ENCODE data around the gene LRP3. TPM values are rescaled to one million over a fixed set of nuclear protein-coding genes. Genes with fewer than 3 reads are reported as not detected.

LRP3 gene
- total RNA-seq, 1 experiment from 2014 or later: 39.4 TPM

DNA sequence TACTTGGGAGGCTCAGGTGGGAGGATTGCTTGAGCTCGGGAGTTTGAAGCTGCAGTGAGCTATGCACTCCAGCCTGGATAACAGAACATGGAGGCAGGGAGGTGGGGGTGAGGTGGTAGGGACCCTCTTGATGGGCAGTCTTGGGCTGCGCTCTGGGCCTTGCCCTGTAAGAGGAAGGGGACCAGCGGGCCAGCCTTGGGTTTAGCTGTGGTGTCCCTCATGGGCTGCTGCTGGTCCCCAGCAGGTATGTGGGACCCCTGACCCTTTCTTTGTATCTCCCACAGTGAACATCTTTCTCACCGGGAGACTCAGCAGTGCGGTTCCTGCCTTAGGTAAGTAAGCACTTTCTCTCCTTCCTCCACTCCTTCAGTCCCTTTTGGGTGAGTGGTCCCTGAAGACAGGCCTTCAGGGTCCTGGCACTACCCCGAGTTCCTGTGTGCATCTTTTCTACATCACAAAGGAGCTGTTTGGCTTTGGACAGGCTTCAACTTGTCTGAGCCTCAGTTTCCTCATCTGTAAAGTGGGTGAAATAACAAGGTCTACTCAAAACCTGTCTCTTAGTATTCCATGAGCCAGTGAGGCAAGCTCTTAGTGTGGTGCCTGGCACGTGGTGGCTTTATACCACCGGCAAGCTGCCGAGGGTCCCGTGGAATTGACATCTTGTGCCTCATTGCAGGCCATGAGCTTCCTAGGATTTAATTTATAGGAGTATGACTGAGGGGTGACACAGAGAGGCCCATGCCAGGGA lies 2.5 kb downstream of the LRP3 start:
- H3K4me1 ChIP-seq (ENCODE audit: insufficient read depth, low read length, poor library complexity, severe bottlenecking): peaks cover 4% of the 10 kb centered on the region
- TF ChIP-seq EZH2 (IDR thresholded peaks at IDR 0.05; ENCODE audit: borderline replicate concordance, low read depth, low read length, poor library complexity, severe bottlenecking): no peak
- BruUV-seq (replicated peaks): no TSS peak
- ChIA-PET CTCF (no interaction called here), POLR2A (ENCODE audit: low non-redundant PET) (no interaction called here)
- no peak for DNase-seq (ENCODE audit: low spot score)
- H3K36me3 ChIP-seq (ENCODE audit: insufficient read depth, low read length, poor library complexity, severe bottlenecking): peaks cover 10% of the 10 kb centered on the region
- no peak overlapping the region for H3K4me3 ChIP-seq (ENCODE audit: low read depth, low read length, poor library complexity, severe bottlenecking)
- H3K9me3 ChIP-seq (ENCODE audit: low read depth, low read length, poor library complexity, severe bottlenecking): no peaks in the 10 kb centered on the region
- intact Hi-C loops (cut with micrococcal nuclease; ENCODE audit: unreplicated experiment): no loop called here
- H3K27me3 ChIP-seq (replicated peaks; ENCODE audit: insufficient read depth, low read depth, low read length, poor library complexity): no peaks in the 10 kb centered on the region
- no peak overlapping the region for H3K27ac ChIP-seq (ENCODE audit: low read depth, low read length, poor library complexity, severe bottlenecking)

DNA sequence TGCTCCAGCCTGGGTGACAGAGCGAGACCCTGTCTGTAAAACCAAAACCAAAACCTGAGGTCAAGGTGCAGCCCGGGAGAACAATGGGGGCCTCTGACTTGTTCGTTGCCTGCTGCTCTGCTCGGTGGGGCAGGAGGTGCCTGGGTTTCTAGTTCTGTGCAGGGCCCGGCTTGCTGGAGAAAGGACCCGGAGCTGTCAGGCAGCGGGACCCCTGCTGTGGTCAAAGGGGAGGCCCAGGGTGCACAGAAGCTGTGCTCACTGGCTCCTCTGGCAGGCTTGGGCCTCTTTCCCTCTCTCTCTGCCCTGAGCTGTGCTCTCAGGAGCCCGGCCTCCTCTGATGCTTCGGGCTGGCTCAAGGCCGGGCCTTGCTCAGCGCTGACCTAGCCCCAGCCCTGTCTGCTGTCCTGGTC lies 3.5 kb downstream of the LRP3 start:
- ChIA-PET CTCF (no interaction called here), POLR2A (ENCODE audit: low non-redundant PET) (no interaction called here)
- DNase-seq (ENCODE audit: low spot score): no peak
- H3K4me1 ChIP-seq (ENCODE audit: insufficient read depth, low read length, poor library complexity, severe bottlenecking): peaks cover 4% of the 10 kb centered on the region
- no peaks in the 10 kb centered on the region for H3K9me3 ChIP-seq (ENCODE audit: low read depth, low read length, poor library complexity, severe bottlenecking)
- H3K27me3 ChIP-seq (replicated peaks; ENCODE audit: insufficient read depth, low read depth, low read length, poor library complexity): no peaks in the 10 kb centered on the region
- BruUV-seq (replicated peaks): no TSS peak
- no peak overlapping the region for H3K27ac ChIP-seq (ENCODE audit: low read depth, low read length, poor library complexity, severe bottlenecking)
- TF ChIP-seq, protein P1, sequence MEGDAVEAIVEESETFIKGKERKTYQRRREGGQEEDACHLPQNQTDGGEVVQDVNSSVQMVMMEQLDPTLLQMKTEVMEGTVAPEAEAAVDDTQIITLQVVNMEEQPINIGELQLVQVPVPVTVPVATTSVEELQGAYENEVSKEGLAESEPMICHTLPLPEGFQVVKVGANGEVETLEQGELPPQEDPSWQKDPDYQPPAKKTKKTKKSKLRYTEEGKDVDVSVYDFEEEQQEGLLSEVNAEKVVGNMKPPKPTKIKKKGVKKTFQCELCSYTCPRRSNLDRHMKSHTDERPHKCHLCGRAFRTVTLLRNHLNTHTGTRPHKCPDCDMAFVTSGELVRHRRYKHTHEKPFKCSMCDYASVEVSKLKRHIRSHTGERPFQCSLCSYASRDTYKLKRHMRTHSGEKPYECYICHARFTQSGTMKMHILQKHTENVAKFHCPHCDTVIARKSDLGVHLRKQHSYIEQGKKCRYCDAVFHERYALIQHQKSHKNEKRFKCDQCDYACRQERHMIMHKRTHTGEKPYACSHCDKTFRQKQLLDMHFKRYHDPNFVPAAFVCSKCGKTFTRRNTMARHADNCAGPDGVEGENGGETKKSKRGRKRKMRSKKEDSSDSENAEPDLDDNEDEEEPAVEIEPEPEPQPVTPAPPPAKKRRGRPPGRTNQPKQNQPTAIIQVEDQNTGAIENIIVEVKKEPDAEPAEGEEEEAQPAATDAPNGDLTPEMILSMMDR (conservative IDR thresholded peaks at IDR 0.05; ENCODE audit: low read depth, low read length): no peak
- TF ChIP-seq EZH2 (IDR thresholded peaks at IDR 0.05; ENCODE audit: borderline replicate concordance, low read depth, low read length, poor library complexity, severe bottlenecking): no peak
- intact Hi-C loops (cut with micrococcal nuclease; ENCODE audit: unreplicated experiment): no loop called here
- peaks cover 10% of the 10 kb centered on the region for H3K36me3 ChIP-seq (ENCODE audit: insufficient read depth, low read length, poor library complexity, severe bottlenecking)
- H3K4me3 ChIP-seq (ENCODE audit: low read depth, low read length, poor library complexity, severe bottlenecking): no peak overlapping the region

DNA sequence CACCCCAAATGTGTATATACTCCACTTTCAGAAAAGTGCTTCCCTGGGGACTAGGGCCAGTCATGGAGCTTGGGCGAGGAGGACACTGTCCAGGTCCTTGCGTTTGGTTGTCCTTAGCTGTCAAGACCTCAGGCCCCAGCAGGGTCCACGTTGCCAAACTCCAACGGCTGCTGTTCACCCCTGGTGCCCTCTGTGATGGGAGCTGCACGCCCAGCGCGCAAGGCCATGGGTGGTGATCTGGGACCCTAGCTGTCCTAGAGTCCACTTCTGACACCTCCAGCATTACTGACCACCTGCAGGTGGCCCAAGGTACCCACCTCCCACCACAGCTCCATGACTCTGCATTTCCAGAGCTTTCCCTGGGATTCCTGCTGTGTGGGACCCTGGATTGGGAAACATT lies 4.0 kb downstream of the LRP3 start:
- Histone ChIP-seq H3K27me3 (replicated peaks; ENCODE audit: insufficient read depth, low read depth, low read length, poor library complexity) (no peaks in the 10 kb centered on the region), H3K4me1 (ENCODE audit: insufficient read depth, low read length, poor library complexity, severe bottlenecking) (peaks cover 4% of the 10 kb centered on the region), H3K36me3 (ENCODE audit: insufficient read depth, low read length, poor library complexity, severe bottlenecking) (peaks cover 10% of the 10 kb centered on the region), H3K4me3 (ENCODE audit: low read depth, low read length, poor library complexity, severe bottlenecking) (no peak overlapping the region), H3K27ac (ENCODE audit: low read depth, low read length, poor library complexity, severe bottlenecking) (no peak overlapping the region), H3K9me3 (ENCODE audit: low read depth, low read length, poor library complexity, severe bottlenecking) (no peaks in the 10 kb centered on the region)
- BruUV-seq (replicated peaks): no TSS peak
- CTCF ChIA-PET: no interaction called here
- no peak for DNase-seq (ENCODE audit: low spot score)
- POLR2A ChIA-PET (ENCODE audit: low non-redundant PET): no interaction called here
- TF ChIP-seq, protein P1 (conservative IDR thresholded peaks at IDR 0.05; ENCODE audit: low read depth, low read length): no peak
- TF ChIP-seq EZH2 (IDR thresholded peaks at IDR 0.05; ENCODE audit: borderline replicate concordance, low read depth, low read length, poor library complexity, severe bottlenecking): no peak
- intact Hi-C loops (cut with micrococcal nuclease; ENCODE audit: unreplicated experiment): no loop called here

Data from A673 (cell line).